GM18511 (cell line): ENCODE data around the gene AIG1.

ENCODE experiments used
- ATAC-seq: cut with Tn5 transposase; IDR thresholded peaks from one replicate; pipeline ENCODE4 v1.9.1; 2021; ENCODE audit warnings: mild to moderate bottlenecking, moderate library complexity; ENCODE audit not compliant: unreplicated experiment

AIG1 gene

DNA sequence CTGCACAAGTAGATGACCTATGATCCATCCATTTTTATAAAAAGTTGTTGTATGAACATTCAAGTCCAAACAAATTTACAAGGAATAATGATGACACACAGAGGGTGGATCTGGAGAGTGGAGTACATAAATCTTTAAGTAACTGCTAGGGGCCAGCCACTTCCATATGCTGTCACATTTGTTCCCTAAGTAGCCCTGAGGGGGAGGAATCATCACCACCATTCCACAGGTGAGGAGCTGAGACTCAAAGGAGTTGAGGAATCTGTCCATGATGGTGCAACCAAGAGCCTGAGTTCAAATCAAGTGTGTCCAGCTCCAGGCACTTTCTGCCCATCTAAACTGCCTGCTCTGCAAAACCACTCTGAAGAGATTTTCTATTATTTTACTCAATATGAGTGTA is 132.1 kb downstream of the AIG1 start:
- no peak for ATAC-seq

DNA sequence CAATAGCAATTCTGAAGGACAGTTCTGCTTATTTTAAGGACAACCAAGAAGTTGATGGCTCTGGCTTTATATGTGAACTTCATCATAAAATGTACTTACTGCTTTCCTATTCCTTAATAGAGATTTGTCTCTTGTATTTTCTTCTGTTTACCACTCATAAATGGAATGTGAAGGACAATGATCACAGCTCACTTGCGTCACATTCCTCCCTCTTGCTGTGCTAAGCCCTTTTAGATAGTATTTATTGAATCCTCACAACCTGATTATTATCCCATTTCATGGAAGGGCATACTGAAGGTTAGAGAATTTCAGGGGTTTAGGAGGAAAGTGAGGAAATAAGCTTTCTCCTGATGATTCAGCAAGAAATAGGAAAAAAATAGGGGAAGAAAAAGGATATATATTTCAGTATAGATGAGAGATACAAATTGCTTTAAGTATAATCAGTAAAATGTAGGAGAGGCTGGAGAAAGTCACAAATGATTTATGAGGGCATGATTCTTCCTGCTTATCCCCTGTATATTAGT is 132.9 kb downstream of the AIG1 start:
- no peak for ATAC-seq

DNA sequence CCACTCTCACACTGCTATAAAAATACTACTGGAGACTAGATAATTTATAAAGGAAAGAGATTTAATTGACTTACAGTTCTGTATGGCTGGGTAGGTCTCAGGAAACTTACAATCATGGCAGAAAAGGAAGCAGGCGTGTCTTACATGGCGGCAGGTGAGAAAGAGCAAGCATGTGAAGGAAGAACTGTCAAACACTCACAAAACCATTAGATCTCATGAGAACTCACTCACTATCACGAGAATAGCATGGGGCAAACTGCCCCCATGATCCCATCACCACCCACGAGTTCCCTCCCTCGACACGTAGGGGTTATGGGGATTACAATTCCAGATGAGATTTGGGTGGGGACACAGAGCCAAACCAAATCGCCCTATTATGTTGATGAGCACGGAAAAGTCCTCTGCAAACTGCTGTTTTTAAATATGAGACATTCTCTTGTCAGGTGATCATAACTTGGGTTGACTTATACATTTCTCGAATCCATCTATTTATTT is 133.5 kb downstream of the AIG1 start:
- ATAC-seq: no peak

DNA sequence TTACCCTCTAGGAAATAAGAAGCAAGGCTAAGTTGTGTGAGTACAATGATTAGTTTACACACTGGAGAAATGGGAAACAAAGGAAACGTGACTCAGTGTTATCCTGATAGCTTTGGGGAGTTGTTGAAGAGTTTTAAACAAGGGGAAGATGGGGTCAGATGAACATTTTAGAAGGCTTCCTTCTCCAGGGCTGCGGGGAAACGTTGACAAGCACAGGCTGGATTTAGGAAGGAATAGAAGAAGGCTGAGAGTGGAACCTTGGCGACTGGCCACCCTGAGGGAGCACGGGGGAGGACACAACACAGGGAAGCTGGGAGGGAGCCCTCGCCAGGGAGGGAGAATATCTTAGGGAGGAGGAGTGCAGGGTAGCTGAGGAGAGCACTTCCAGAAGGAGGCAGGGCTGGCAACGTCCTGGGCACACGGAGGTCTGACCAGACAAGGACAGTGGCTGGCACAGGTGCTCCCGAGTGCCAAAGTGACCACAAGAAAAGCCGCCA is 134.7 kb downstream of the AIG1 start:
- ATAC-seq: no peak

DNA sequence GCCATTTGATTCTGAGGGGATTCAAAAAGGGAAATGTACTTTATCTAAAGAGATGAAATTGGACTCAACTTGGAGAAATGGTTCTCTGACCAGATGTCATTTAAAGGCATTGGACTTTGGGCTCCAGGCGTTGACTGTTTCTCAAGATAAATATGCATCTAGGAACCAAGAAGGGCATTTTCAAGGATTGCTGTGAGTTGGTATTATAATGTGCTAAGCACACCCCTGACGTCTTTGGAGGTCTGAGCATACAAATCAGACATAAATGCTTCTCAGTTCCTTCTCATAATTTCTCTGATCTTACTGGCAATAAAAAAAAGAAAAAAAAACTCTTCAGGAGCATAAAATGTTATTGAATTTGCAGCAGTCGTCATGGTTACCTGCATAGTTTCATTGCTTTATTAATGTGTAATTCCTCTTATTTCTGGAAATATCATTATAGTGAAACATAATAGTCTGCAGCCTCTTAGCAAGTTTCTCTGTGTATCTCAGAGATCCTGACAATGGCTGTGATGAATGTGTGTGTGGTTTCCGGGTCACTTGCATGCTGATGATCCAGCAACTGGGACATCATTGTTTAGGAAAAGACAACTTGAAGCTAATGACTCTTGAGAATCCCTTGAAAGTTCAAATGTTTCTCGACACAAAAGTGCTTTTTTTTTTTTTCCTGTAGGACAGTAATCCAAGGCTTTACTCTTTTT is 136.0 kb downstream of the AIG1 start:
- no peak for ATAC-seq

DNA sequence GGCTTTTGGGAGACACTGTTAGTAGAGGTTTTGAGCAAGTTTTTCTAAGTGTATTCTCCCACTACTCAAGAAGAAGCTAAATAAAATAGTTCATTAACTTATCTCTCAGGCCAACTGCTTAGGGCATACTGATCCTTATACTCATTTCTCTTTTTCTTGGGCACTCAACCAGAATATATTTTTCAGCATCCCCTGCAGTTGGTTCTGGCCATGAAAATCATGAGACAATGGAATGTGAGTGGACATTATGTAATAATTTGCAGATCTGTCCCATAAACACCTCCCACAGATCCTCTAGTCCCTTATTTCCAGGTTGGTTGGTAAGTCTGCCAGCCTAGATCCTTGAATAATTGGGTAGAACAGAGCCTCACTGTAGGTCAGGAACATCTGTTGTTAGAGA is 136.7 kb downstream of the AIG1 start:
- no peak for ATAC-seq

DNA sequence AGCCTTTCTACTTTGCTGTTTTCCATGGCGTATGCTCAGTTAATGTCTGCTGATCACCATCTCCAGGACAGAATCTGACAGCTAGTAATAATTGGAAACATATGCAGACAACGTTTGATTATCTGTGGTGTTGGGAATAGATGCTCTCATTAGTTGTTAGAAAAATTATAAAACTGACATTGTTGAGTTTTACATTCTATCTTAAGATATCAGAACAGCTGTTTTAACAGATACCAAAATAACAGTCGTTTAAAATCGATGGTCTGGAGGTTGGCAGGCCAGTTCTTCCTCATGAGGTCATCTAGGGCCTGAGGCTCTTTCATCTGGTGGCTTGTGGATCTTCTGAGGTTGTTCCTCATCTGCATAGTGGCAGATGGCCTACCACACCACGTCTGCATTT is 137.6 kb downstream of the AIG1 start:
- ATAC-seq: no peak

DNA sequence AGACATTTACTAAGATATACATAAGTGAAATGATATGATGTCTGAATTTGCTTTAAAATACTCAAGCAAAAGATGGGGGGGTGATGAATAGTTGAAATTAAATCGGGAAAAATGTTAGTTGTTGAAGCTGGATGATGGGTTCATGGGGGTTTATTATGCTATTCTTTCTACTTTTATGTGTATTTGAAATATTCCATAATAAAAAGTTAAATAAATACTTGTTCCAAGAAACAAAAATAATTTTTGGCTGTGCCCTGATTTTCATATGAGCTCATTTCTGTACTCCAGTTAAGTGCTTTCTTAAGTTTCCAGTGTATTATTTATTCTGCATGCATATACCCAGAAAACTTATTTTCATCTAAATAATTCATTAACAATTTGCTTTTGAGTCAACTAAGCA is 138.6 kb downstream of the AIG1 start:
- no peak for ATAC-seq

DNA sequence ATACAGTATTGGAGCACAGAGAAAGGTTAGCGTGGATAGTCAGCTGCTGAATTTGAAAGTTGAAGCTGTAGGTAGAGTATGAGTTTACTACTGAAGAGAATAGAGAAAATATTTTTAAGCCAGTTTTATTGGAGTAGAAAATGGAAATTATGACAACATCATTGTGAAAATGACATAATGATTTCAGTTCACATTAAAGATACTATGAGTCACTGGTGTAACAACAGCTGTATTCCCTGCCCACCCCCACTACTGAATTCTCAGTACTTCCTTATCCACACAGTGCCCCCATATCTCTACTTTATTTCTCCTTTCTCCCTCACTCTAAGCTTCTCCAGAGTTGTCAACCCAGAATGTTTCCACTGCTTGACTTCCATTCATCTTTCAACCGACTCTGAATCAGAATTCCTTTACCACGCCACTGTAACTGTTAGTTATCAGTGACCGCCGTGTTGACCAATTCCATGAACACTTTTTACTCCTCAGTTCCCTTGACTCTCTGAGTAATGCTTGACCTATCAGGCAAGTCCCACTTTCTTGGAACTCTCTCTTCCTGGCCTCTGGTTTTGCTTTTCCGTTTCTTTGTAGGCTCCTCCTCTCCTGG is 139.6 kb downstream of the AIG1 start:
- ATAC-seq: no peak

DNA sequence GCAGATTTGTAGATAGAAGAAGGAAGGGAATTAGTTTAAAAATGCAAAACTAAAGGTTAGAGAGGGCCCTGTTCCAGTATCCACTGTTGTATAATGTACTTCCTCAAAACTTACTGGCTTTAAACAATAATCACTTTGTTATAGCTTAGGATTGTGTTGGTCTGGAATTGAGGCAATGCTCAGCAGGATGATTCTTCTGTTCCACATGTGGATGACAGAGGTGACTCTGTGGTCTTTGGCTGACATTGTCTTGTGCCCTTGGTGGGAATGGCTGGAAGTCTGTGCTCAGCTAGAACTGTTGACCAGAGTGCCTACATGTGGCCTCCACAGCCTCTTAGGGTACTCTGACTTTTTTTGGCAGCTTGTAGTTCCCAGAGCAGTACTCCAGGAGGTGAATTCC is 143.4 kb downstream of the AIG1 start:
- ATAC-seq: no peak

DNA sequence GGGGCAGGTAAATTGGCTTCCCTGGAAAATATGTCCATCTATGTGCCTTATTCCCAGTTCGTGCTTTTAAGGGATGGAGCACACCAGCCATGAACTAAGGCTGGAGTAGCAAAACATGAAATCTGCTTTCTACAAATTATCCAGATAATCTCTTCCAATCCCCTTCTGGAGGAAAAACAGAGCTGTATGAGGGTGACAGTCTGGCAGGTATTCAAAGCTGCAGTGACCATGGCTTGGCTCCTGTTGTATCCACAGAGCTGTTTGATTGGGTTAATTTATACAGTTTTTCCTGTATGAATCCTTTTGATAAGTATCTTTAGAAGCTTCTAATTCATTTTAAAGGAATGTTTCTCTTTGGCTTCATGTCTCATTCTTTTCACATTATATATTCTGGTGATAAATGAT is 144.4 kb downstream of the AIG1 start:
- ATAC-seq: no peak

DNA sequence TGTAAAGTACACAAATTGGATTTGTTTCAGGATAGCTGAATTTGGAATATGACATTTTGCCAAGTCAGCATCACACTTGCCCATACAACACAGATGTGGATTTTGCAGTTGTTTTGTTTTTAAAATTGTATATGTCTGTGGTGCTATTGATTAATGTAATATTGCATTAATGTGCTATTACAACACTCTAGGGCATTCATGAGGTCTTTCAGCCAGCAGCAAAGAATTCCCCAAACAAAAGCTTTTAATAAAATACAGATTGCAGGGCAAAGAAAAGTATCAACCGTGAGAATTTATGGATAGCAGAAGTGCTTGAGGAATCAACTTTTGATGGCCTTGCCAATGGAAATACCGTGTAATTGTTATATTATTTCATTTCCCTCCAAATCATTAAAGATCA is 144.9 kb downstream of the AIG1 start:
- no peak for ATAC-seq

DNA sequence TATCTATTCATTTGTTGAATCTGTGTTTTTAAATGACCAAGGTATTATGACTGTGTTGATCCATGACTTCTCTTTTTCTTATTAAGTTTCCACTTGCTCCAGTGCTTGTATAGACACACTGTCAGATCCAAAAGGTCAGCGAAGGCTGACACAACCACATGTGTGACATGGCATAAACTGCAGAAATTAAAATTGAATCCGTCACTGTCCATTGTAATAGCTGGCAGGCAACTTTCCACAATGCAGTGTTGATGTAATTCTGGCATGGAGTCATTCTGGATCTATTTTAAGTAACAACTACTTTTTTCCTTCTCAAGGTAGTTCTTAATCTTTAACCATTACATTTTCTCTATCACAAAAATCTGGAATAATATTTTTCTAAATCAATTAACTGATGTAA is 145.3 kb downstream of the AIG1 start:
- no peak for ATAC-seq

DNA sequence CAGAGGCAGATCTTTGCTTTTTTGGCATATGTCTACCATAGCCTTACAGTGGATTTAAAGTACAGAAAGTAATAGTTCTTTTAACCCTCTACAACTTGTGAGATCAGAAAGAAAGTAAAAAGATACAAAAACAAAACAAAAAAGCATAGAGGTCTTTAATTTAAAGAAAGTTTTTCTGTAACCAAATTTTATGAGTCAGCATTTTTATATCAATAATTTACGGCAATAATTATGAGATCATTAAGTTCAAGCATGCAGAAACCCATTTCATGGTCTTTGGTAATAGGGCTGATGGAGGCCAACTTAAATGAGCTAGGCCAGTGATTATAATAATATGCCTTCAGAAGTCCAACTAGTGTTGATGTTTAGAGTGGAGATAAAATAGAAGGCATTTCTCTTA is 145.9 kb downstream of the AIG1 start:
- ATAC-seq: no peak

DNA sequence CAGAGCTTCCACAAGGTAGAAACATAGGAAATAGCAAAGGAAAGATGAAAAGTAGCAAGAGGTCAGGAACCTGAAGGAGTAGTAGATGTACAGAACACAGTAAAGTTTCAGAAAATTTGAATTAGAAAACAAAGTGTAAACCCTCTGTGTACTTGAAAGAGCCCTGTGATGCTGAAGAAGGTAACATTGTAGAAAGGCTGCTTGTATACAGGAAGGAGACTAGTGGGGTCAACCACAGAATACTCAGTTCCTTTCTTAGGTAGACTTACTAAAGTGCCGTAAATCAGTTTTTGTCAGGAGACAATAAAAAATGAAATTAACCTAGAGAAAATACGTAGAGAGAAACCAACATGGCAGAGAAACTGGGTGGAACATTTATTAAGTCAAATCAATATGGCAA is 149.7 kb downstream of the AIG1 start:
- no peak for ATAC-seq

DNA sequence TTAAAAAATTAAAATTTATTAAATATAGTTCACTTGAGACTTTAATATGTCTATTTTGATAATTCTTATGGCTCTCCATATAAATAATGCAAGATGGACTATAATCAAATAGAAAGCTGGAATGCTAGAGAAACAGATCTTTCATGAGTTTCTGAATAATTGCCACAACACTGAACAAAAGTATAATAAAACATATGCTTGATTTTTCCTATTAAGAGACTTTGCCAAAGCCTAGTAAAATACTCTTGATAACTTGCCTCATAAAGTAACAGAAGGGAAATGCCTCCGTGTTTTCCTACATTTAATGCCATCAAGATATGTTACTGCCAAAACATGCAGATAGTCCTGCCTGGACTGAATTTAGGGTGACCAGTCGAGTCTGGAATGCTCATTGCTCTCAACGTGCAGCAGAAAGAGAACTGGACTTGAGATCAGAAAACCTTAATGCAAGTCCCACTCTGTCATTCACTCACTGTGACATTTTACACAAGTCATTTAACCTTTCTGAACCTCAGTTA is 153.2 kb downstream of the AIG1 start:
- ATAC-seq: no peak

DNA sequence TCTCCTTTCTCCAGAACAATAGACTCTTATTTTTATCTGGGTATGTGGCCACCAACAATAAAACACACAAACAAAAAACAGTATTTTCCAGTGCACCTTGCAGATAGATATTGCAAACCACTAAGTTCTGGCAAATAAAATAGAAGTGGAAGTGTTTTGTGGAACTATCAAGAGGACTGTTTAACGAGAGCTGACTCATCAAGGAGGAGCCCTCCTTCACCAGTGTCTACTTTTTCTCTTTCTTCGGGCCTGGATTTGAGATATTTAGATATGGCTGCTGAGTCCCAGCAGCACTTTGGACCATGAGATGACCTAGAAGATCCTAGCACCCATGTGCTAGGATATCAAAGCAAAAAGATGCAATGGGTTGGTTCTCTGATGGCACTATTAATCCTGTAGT is 154.7 kb downstream of the AIG1 start:
- ATAC-seq: no peak

DNA sequence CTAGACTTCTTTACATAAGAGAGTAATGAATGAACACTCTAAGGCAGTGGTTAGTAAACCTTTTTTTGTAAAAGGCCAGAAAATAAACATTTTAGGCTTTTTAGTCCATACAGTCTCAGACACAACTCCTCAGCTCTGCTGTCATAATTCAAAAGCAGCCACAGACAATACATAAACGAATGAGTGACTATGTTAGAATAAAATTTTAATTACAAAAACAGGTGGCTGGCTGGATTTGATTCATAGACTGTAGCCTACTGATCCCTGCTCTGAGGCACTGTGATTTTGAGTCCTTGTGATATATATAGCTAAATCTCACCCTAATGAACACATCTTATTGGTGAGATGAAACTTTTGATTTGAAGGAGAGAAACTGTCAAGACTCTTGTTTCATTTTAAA is 155.1 kb downstream of the AIG1 start:
- no peak for ATAC-seq

DNA sequence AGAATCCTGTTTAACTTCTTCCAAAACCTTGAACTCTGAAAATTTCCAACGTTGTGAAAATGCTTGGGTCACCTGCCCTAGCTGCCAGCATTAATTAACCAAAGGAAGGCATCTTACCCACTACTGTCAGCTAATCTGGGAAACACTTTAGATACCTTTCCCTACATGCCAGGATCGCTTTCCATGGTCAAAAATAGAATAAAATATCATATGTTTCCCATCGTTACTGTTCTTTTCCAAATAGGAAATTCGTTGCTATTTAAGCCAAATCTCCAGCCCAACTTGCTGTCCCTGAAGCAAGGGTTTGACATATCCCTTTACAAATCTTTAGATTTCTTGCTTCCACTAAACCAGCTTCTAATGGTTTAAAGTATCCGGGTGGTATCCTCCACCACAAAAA is 157.5 kb downstream of the AIG1 start:
- ATAC-seq: no peak

DNA sequence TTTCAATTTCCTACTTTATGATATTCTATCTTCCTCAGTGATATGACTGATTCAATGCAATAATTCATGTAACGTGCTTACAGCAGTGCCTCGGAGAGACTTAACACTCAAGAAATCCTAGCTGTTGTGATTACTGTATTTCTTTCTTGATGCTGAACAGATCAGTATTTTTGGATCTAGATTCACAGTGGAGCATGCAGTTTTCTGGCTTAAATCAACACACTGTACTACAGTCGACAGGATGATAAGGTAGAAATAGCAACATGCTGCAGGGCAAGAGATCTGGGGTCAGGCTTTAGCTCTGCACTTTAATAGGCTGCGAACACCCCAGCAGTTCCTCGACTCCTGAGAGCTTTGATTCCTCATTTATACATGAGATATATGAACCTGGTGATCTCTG is 161.0 kb downstream of the AIG1 start:
- ATAC-seq: no peak

DNA sequence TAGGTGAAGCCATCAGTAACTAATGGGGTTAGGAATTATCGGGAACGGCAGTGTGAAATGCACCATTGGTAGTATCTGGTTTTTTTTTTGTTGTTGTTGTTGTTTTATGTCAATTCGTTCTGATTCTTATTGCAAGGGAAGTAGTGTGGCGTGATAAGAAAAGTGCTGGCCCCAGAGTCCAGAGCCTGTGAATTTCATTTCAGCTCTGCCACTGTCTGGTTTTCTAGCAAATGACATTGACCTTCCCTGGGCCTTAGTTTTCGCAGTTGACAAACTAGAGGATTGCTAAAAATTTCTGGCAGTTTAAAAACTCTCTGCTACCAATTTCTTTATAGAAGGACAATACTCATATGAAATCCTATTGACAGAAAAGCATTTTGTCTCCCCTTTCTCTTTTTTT is 161.6 kb downstream of the AIG1 start:
- ATAC-seq: no peak

DNA sequence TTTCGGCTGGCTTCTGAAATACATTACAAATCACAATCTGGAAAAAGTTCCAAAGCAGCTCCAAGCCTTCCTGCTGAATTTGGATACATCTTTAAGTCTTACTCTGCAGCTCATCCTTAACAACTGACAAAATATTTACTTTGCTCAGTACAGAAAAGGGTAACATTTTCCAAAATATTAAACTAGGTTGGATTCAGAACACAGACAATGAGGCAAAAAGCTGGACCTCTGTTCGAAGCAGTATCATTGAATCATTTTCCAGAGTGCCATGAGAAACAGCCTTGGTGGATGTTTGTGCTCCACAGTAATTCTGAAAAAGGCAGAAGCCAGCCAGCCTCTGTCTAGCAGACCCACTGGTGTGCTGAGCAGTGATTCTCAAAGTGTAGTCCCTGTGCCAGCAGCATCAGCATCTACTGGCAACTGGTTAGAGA is 162.1 kb downstream of the AIG1 start:
- no peak for ATAC-seq
